Choroid plexus epithelial cell (primary cell): ENCODE results near the gene LETM1.
A peak's percentile ranks its signal among the peaks of the same experiment; 100 is the strongest.

Experiments used
- DNase-seq: peaks from one replicate; pipeline ENCODE4 v3.0.0-alpha.2; 2010; ENCODE audit warnings: low read depth
- H3K4me3 ChIP-seq: 2 replicates; pipeline ENCODE4 v1.5.1; 2011; ENCODE audit warnings: low read depth, mild to moderate bottlenecking, control low read depth, low read length, moderate library complexity
- CTCF ChIP-seq: conservative IDR thresholded peaks from 2 replicates; pipeline ENCODE4 v1.5.1; 2011; ENCODE audit warnings: low read depth, mild to moderate bottlenecking, control low read depth, inconsistent platforms, low read length, moderate library complexity

The LETM1 gene

GRCh38 chr4:1795299-1796195, 60.4 kb downstream of the LETM1 start:
- no peak for TF ChIP-seq CTCF
- no peak overlapping the region for H3K4me3 ChIP-seq
- no peak for DNase-seq

GRCh38 chr4:1794809-1795298, 61.1 kb downstream of the LETM1 start:
- DNase-seq, result no peak
- peak overlapping the region; percentile 17 for H3K4me3 ChIP-seq
- no peak for TF ChIP-seq CTCF

- DNase-seq, result peak; percentile 13
- TF ChIP-seq CTCF, result no peak
- peak overlapping the region; percentile 28 for H3K4me3 ChIP-seq
Measured at GRCh38 chr4:1793940-1794808, 61.8 kb downstream of the LETM1 start.

GRCh38 chr4:1793496-1793840, 62.5 kb downstream of the LETM1 start:
- no peak for TF ChIP-seq CTCF
- DNase-seq, result peak; percentile 17
- peak overlapping the region; percentile 39 for H3K4me3 ChIP-seq

GRCh38 chr4:1792832-1793495, 63.0 kb downstream of the LETM1 start, which contains the start of gene FGFR3:
Gene FGFR3 (plus strand): TSS chr4:1793293. CDS start chr4:1793935, 642 bp downstream.
- peak within 1 kb of the TSS; percentile 39 for H3K4me3 ChIP-seq
- DNase-seq, result no peak
- TF ChIP-seq CTCF, result no peak

- no peak for DNase-seq
- no peak for TF ChIP-seq CTCF
- H3K4me3 ChIP-seq, result no peak overlapping the region
Measured at GRCh38 chr4:1792158-1792831, 63.7 kb downstream of the LETM1 start.
